Skeletal muscle satellite cell (primary cell): ENCODE data around the gene DRC7.
"Not testable (repeated sequence)": the region's sequence is repeated elsewhere in the genome, so short reads cannot be mapped to it uniquely, and the experiment has no call there.

Experiments used
- H3K27me3 ChIP-seq: 2 replicates; pipeline ENCODE4 v1.7.0; 2013; ENCODE audit warnings: low read length; ENCODE audit not compliant: control insufficient read depth, insufficient read depth
- H3K36me3 ChIP-seq: 2 replicates; pipeline ENCODE4 v1.7.0; 2013; ENCODE audit warnings: mild to moderate bottlenecking, control low read depth, low read length; ENCODE audit not compliant: insufficient read depth
- H3K4me1 ChIP-seq: 2 replicates; pipeline ENCODE4 v1.7.0; 2013; ENCODE audit warnings: low read length; ENCODE audit not compliant: control insufficient read depth, insufficient read depth
- H3K4me2 ChIP-seq: 2 replicates; pipeline ENCODE4 v1.7.0; 2013; ENCODE audit warnings: mild to moderate bottlenecking, low read length
- H3K4me3 ChIP-seq: 2 replicates; pipeline ENCODE4 v1.7.0; 2013; ENCODE audit warnings: low read length
- H3K9ac ChIP-seq: 2 replicates; pipeline ENCODE4 v1.7.0; 2013; ENCODE audit warnings: mild to moderate bottlenecking, low read depth, low read length, moderate library complexity
- H3K9me3 ChIP-seq: replicated peaks from 2 replicates; pipeline ENCODE4 v1.7.0; 2013; ENCODE audit warnings: mild to moderate bottlenecking, control low read depth, low read length

DRC7 gene

DNA sequence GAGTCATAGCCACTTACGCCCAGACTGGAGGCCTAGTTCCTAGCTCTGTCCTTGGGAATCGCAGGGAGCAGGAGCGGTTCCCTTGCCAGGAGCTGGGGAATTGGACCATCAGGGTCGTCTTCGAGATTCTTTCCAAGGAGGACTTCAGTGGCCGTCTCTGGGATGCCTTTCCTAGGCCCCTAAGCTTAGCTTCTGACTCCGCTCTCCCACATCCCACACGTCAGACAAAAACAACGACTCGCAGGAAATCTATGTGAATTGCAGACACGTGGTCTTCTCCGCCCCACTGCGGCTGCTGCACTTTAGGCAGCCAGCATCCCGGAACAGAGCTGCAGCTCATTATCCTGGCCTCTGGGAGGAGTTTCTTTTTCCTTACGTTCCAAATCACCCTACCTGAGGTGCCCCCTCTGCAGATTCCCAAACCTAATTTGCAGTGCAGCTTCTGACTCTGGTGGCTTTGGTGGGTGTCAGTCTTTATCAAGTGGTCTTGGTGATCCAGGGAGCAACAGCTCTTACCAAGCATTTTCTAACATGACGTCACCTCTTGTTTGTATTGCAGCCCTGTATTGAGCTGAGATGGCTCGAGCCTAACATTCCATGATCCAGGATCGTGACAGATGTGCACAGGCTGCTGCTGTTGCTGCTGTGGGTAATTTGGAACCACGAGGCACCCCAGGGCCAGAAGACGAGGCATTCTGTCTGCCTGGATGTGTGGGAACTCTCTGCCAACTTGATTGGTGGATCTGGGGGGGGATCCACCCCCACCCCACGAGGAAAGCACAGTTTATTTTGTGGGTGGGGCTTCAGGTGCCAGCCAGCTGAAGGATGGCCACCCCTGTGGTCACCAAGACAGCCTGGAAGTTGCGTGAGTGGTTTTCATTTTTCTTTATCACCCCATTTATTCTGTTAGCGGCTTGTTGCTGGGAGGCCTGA lies 42.1 kb downstream of the DRC7 start:
- peaks cover 22% of the 10 kb centered on the region for H3K4me1 ChIP-seq
- H3K36me3 ChIP-seq = no peaks in the 10 kb centered on the region
- no peaks in the 10 kb centered on the region for H3K9me3 ChIP-seq
- H3K9ac ChIP-seq = peak overlapping the region; percentile 89
- no peaks in the 10 kb centered on the region for H3K27me3 ChIP-seq
- peak overlapping the region; percentile 97 for H3K4me2 ChIP-seq
- peak overlapping the region; percentile 93 for H3K4me3 ChIP-seq

DNA sequence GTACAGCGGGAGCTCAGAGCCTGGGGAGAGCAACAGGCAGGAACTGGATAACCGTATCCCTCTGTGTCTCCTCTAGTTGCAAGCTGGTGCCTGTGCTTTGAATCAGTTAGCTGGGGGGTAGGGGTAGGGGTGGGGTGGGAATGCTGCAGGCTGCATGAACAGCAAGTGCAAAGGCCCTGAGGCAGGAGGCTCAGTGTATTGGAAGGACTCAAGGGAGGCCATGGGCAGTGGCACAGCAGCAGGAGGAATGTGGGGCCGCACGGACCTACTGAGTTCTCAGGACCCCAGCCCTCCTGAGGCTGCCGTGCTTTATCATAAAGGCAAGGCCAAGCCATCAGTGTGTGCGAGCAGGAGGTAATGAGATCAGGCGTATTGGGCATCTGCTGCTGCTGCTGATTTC lies 44.2 kb downstream of the DRC7 start:
- no peaks in the 10 kb centered on the region for H3K36me3 ChIP-seq
- peaks cover 22% of the 10 kb centered on the region for H3K4me1 ChIP-seq
- no peaks in the 10 kb centered on the region for H3K27me3 ChIP-seq
- no peak overlapping the region for H3K4me3 ChIP-seq
- no peak overlapping the region for H3K9ac ChIP-seq
- no peaks in the 10 kb centered on the region for H3K9me3 ChIP-seq
- no peak overlapping the region for H3K4me2 ChIP-seq

DNA sequence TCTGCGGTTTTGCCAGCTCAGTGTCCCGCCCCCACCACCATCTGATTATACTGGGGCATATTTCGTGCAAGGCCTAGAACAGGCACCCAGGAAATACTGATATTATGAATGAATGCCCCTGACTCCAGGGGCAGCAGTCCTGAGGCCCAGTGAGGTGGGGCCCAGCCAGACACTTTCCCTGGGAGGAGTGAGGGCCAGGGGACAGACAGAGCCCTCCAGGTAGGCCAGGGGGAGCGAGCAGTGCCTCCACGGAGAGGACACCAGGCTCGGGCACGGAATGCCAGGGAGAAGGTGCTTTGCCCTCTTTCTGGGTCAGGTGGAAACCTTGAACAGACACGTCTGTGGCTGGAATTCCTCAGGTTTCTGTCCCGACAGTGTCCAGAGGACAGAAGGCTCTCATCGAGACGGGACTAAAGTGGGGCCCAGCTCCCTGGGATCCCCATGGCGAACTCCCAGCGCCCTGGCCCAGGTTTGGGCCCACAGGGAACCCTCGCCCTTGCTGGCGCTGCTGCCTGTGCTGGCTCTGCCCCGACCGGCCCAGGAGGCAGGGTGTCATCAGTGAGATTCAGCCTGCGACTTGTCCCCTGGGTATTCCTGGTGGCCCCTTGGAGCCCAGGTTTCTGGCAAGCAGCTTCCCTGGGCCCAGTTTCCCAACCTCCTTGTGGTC lies 45.3 kb downstream of the DRC7 start:
- no peak overlapping the region for H3K4me2 ChIP-seq
- no peak overlapping the region for H3K9ac ChIP-seq
- H3K9me3 ChIP-seq = no peaks in the 10 kb centered on the region
- H3K36me3 ChIP-seq = peaks cover 3% of the 10 kb centered on the region
- H3K27me3 ChIP-seq = no peaks in the 10 kb centered on the region
- no peak overlapping the region for H3K4me3 ChIP-seq
- H3K4me1 ChIP-seq = peaks cover 15% of the 10 kb centered on the region

DNA sequence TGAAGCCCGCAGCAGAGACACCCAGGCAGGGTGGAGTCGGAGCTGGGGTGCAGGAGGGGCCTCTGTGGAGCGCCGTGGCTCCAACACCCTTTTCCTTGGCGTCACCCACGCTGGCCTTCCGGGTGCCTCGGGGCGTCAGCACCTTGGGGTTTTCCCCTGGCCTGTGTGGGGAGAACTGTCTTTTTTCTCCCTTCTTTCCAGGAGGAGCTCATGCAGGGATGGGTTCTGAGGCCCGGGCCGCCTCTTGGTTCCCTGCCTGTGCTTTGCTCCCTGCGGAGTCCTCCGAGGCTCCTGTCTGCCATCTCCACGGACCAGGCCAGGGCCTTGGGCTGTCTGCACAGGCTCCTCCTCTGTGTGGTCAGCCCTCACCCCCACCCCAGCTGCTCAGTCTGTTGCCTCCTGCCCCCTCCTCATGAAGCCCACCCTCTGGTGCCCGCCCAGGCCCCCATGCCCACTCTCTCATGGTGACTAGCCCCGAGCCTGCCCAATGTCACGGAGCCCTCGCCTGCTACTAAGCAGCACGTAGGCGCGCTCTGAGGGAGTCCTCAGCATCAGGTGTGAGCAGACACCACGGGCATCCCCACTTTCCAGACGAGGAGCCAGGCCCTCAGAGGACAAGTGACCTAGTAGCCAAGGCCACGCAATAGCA lies 45.9 kb downstream of the DRC7 start:
- Histone ChIP-seq H3K9ac (no peak overlapping the region), H3K36me3 (peaks cover 3% of the 10 kb centered on the region), H3K4me1 (peaks cover 15% of the 10 kb centered on the region), H3K27me3 (no peaks in the 10 kb centered on the region), H3K9me3 (no peaks in the 10 kb centered on the region), H3K4me3 (no peak overlapping the region), H3K4me2 (no peak overlapping the region)

DNA sequence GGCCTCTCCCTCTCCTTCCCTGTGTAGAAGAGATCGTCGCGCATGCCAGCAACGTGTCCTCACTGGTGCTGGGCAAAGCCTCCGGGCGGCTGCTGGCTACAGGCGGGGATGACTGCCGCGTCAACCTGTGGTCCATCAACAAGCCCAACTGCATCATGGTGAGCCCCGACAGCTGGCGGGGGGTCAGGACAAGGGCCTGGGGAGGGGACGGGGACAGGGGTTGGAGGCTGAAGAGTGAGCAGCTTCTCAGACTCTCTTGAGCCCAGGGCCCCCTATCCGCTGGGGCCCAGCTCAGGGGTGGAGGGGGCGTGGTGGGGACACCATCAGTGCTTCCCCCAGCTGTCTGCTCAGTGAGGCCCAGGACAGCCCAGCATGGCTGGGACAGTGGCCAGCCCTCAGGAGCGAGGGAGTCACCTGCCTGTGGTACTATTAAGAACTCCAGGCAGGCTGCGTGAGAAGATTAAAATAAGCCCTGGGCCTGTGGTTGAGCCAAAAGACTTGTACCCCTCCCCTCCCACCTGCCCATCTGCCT lies 47.1 kb downstream of the DRC7 start:
- Histone ChIP-seq H3K36me3 (peaks cover 3% of the 10 kb centered on the region), H3K4me3 (no peak overlapping the region), H3K27me3 (no peaks in the 10 kb centered on the region), H3K4me1 (peaks cover 6% of the 10 kb centered on the region), H3K4me2 (no peak overlapping the region), H3K9me3 (no peaks in the 10 kb centered on the region), H3K9ac (no peak overlapping the region)

DNA sequence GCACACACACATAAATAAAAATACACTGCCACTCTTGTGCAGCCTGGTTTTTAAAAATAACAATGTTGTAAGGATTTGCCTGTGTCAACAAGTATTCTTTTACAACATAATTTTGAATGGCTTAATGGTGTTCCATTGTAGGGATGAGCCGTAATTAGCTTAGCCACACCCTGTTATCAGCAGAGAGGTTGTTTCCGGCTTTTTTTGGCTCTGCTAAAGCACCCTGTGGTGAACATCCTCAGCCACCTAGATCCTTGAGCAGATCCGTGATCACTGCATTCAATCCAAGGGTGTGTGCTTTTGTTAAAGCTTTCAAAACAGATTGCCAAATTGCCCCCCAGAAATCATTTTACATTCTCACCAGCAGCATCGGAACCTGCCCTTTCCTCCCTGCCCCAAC lies 47.9 kb downstream of the DRC7 start:
- no peak overlapping the region for H3K4me3 ChIP-seq
- no peak overlapping the region for H3K4me2 ChIP-seq
- peaks cover 3% of the 10 kb centered on the region for H3K36me3 ChIP-seq
- no peaks in the 10 kb centered on the region for H3K27me3 ChIP-seq
- H3K9ac ChIP-seq = no peak overlapping the region
- no peaks in the 10 kb centered on the region for H3K9me3 ChIP-seq
- no peaks in the 10 kb centered on the region for H3K4me1 ChIP-seq

DNA sequence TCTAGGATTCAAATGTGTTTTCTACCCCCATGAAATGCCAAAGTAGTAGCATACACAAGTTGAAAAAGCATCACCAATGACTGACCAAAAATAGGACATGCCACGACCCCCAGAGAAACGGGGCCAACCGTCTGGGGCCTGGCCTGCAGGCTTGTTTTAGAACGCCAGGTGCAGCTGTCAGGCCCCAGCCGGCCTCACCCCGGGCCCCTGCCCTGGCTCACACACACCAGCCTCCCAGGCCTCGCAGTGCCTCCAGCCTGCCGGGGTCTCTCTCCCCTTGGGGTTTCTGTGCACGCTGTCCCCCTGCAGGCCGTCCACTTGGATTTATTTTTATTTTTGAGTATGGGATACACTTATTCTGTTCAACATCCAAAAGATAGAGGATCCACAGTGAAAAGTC lies 48.9 kb downstream of the DRC7 start:
- Histone ChIP-seq H3K9ac (no peak overlapping the region), H3K4me2 (no peak overlapping the region), H3K4me3 (no peak overlapping the region), H3K9me3 (no peaks in the 10 kb centered on the region), H3K4me1 (no peaks in the 10 kb centered on the region), H3K27me3 (no peaks in the 10 kb centered on the region), H3K36me3 (peaks cover 3% of the 10 kb centered on the region)

DNA sequence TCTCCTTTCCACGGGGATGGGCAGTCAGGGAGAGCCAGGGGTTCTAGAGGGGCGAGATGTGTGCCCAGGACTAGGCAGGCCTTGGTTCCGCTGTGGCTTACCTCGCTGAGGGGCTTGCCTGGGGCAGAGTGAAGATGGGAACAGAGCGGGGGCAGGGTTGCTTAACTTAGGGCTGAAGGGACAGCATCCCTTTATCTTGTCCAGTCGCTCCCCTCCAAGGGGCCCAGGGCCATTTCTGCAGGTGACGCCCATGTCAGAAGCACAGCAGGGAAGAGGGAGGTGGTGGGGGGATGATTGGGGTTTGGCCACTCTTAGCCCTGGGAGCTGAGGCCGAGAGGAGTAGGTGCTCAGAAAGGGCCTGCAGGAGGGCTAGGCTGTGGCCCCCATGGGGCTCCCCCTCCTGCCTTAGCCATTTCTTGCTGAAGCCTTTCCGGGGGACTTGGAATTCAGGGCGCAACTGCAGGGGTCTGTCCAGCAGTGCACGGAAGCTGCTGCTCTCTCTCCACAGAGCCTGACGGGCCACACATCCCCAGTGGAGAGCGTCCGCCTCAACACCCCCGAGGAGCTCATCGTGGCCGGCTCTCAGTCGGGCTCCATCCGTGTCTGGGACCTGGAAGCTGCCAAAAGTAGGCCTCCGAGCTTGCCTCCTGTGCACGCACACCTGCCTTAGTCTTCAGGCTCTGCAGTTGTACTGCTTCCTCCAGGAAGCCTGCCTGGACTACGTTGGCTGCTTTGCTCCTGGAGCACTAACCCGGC lies 49.5 kb downstream of the DRC7 start:
- Histone ChIP-seq H3K9ac (no peak overlapping the region), H3K4me2 (no peak overlapping the region), H3K9me3 (no peaks in the 10 kb centered on the region), H3K4me1 (no peaks in the 10 kb centered on the region), H3K36me3 (peaks cover 3% of the 10 kb centered on the region), H3K4me3 (no peak overlapping the region), H3K27me3 (no peaks in the 10 kb centered on the region)

DNA sequence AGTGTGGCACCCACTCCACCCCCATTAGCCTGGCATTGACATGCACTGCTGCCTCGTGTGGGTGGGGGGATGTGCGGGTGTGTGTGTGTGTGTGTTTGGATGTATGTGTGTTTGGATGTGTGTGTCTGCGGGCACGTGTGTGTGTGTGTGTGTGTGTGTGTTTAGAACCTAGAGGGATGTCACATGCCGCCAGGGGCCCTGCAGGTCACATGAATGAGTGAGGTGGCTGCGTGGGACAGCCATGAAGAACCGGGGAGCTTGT lies 50.0 kb downstream of the DRC7 start:
- no peak overlapping the region for H3K4me2 ChIP-seq
- H3K4me3 ChIP-seq = no peak overlapping the region
- H3K27me3 ChIP-seq = no peaks in the 10 kb centered on the region
- peaks cover 3% of the 10 kb centered on the region for H3K36me3 ChIP-seq
- no peak overlapping the region for H3K9ac ChIP-seq
- H3K4me1 ChIP-seq = no peaks in the 10 kb centered on the region
- H3K9me3 ChIP-seq = no peaks in the 10 kb centered on the region

DNA sequence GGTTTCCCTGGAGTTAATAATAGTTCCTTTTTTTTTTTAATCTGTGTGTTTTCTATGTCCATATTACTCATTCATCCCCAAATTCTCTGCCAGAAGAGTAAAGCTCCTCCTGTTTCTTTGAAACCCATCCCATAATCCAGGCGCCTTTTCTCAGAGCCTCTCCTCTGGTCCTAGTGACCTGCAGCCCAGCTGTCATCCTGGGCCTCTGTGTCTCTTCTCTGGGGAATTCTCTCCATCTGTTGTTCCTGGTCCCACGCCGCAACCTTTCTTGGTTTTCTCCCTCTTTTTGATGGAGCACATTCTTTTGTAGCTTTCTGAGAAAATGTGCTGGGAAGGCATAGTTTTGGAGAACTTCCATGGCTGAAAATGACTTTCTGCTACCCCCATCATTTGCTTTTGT lies 51.2 kb downstream of the DRC7 start:
- no peak overlapping the region for H3K4me2 ChIP-seq
- no peaks in the 10 kb centered on the region for H3K27me3 ChIP-seq
- H3K36me3 ChIP-seq = peaks cover 3% of the 10 kb centered on the region
- no peaks in the 10 kb centered on the region for H3K9me3 ChIP-seq
- H3K9ac ChIP-seq = no peak overlapping the region
- no peaks in the 10 kb centered on the region for H3K4me1 ChIP-seq
- H3K4me3 ChIP-seq = no peak overlapping the region

DNA sequence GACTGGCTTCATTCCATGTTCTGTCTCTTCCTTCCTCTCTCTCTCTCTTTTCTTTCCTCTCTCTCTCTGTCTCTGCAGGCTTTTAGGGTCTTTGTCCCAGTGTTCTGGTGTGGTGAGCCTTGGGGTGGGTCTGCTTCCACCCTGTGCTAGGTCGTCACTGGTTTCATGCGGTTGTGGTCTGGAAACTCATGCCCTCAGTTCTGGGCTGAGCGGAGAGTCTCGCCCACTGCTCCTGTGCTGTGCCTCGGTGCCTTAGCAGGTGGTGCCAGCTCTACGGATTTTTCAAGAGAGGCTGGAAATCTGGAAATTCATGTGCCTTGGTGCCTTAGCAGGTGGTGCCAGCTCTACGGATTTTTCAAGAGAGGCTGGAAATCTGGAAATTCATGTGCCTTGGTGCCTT lies 51.7 kb downstream of the DRC7 start:
- H3K36me3 ChIP-seq, H3K27me3 ChIP-seq: not testable (repeated sequence)

More for the DNA sequence above, 51.7 kb downstream of the DRC7 start:
- not testable (repeated sequence) for H3K4me2 ChIP-seq, H3K9me3 ChIP-seq, H3K9ac ChIP-seq, H3K4me3 ChIP-seq, H3K4me1 ChIP-seq
